ENCODE measurements around the gene SEC14L3. TPM values are rescaled to one million over a fixed set of nuclear protein-coding genes. Genes with fewer than 3 reads are reported as not detected.

Gene SEC14L3
- total RNA-seq, 1 experiment from 2014 or later: not detected

- ChIA-PET POLR2A (no interaction called here), CTCF (no interaction called here)
- BruUV-seq (replicated peaks): no TSS peak
- Mint-ChIP-seq H3K27me3 (ENCODE audit: insufficient read depth, unreplicated experiment) (no peaks in the 10 kb centered on the region), H3K9me3 (ENCODE audit: unreplicated experiment) (no peaks in the 10 kb centered on the region), H3K27ac (ENCODE audit: unreplicated experiment) (no peak overlapping the region), H3K36me3 (ENCODE audit: insufficient read depth, unreplicated experiment) (no peaks in the 10 kb centered on the region), H3K4me1 (ENCODE audit: low read depth, unreplicated experiment) (peaks cover under 1% of the 10 kb centered on the region), H3K4me3 (ENCODE audit: unreplicated experiment) (no peak overlapping the region)
- TF ChIP-seq, protein P1, sequence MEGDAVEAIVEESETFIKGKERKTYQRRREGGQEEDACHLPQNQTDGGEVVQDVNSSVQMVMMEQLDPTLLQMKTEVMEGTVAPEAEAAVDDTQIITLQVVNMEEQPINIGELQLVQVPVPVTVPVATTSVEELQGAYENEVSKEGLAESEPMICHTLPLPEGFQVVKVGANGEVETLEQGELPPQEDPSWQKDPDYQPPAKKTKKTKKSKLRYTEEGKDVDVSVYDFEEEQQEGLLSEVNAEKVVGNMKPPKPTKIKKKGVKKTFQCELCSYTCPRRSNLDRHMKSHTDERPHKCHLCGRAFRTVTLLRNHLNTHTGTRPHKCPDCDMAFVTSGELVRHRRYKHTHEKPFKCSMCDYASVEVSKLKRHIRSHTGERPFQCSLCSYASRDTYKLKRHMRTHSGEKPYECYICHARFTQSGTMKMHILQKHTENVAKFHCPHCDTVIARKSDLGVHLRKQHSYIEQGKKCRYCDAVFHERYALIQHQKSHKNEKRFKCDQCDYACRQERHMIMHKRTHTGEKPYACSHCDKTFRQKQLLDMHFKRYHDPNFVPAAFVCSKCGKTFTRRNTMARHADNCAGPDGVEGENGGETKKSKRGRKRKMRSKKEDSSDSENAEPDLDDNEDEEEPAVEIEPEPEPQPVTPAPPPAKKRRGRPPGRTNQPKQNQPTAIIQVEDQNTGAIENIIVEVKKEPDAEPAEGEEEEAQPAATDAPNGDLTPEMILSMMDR (IDR thresholded peaks at IDR 0.05; ENCODE audit: insufficient read depth in 1 of 2, low read depth in 1 of 2, low read length in 1 of 2, severe bottlenecking in 1 of 2, unreplicated experiment in 1 of 2): no peak
- intact Hi-C loops (cut with micrococcal nuclease; ENCODE audit: unreplicated experiment): loop anchor here (10.0 kb wide), 1 partner anchor 314 kb away; no protein-coding TSS in a partner anchor
- Histone ChIP-seq H3K27me3 (replicated peaks; ENCODE audit: control insufficient read depth, insufficient read depth, low read length) (no peaks in the 10 kb centered on the region), H3K4me3 (ENCODE audit: low read depth, low read length) (no peak overlapping the region), H3K9me3 (no peaks in the 10 kb centered on the region), H3K4me1 (peaks cover 4% of the 10 kb centered on the region; the same call in 1 of the 2 replicates), H3K36me3 (ENCODE audit: control insufficient read depth, insufficient read depth, low read length) (no peaks in the 10 kb centered on the region)
- DNase-seq: no peak
Measured at GRCh38 chr22:30441088-30441487, 30.7 kb downstream of the SEC14L3 start.

DNA sequence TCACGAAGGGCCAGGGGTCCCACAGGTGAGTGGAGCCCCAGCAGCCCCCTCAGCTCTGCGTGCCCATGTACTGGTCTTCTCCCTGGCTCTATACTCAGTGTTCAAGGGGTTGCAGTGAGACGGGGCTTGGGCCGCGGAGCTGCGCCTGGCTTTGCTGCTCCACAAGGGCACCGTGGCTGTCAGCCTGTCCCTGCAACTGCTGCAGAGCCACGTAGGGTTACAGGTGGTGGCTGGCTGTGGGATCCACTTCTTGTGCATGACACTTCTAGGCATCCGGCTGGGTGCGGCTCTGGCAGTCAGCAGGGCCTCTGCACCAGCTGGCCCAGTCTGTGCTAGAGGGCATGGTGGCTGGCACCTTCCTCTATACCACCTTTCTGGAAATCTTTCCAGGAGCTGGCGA is 32.0 kb downstream of the SEC14L3 start:
- CTCF ChIA-PET: no interaction called here

GRCh38 chr22:30439226-30439625 is 32.6 kb downstream of the SEC14L3 start:
- Mint-ChIP-seq H3K4me3 (ENCODE audit: unreplicated experiment) (no peak overlapping the region), H3K9me3 (ENCODE audit: unreplicated experiment) (no peaks in the 10 kb centered on the region), H3K27ac (ENCODE audit: unreplicated experiment) (no peak overlapping the region), H3K27me3 (ENCODE audit: insufficient read depth, unreplicated experiment) (no peaks in the 10 kb centered on the region), H3K4me1 (ENCODE audit: low read depth, unreplicated experiment) (peaks cover 7% of the 10 kb centered on the region), H3K36me3 (ENCODE audit: insufficient read depth, unreplicated experiment) (no peaks in the 10 kb centered on the region)
- Histone ChIP-seq H3K27me3 (replicated peaks; ENCODE audit: control insufficient read depth, insufficient read depth, low read length) (no peaks in the 10 kb centered on the region), H3K36me3 (ENCODE audit: control insufficient read depth, insufficient read depth, low read length) (no peaks in the 10 kb centered on the region), H3K9me3 (0 out of 2 replicates have a peak, but pooled peaks cover 4% of the 10 kb centered on the region), H3K4me1 (peaks cover 6% of the 10 kb centered on the region), H3K4me3 (ENCODE audit: low read depth, low read length) (no peak overlapping the region)
- BruUV-seq (replicated peaks): no TSS peak
- DNase-seq: no peak
- POLR2A ChIA-PET: no interaction called here
- TF ChIP-seq, protein P1 (IDR thresholded peaks at IDR 0.05; ENCODE audit: insufficient read depth in 1 of 2, low read depth in 1 of 2, low read length in 1 of 2, severe bottlenecking in 1 of 2, unreplicated experiment in 1 of 2): no peak
- CTCF ChIA-PET: no interaction called here
- intact Hi-C loops (cut with micrococcal nuclease; ENCODE audit: unreplicated experiment): no loop called here

More for the DNA sequence above, 32.0 kb downstream of the SEC14L3 start:
- 0 out of 2 replicates have a peak, but pooled peaks cover 4% of the 10 kb centered on the region for H3K9me3 ChIP-seq
- BruUV-seq (replicated peaks): no TSS peak
- H3K4me3 ChIP-seq (ENCODE audit: low read depth, low read length): no peak overlapping the region
- H3K27me3 ChIP-seq (replicated peaks; ENCODE audit: control insufficient read depth, insufficient read depth, low read length): no peaks in the 10 kb centered on the region
- H3K4me1 ChIP-seq: peaks cover 6% of the 10 kb centered on the region
- Mint-ChIP-seq H3K27me3 (ENCODE audit: insufficient read depth, unreplicated experiment) (no peaks in the 10 kb centered on the region), H3K9me3 (ENCODE audit: unreplicated experiment) (no peaks in the 10 kb centered on the region), H3K27ac (ENCODE audit: unreplicated experiment) (no peak overlapping the region), H3K4me3 (ENCODE audit: unreplicated experiment) (no peak overlapping the region), H3K36me3 (ENCODE audit: insufficient read depth, unreplicated experiment) (no peaks in the 10 kb centered on the region), H3K4me1 (ENCODE audit: low read depth, unreplicated experiment) (peaks cover 7% of the 10 kb centered on the region)
- POLR2A ChIA-PET: no interaction called here
- TF ChIP-seq, protein P1 (IDR thresholded peaks at IDR 0.05; ENCODE audit: insufficient read depth in 1 of 2, low read depth in 1 of 2, low read length in 1 of 2, severe bottlenecking in 1 of 2, unreplicated experiment in 1 of 2): no peak
- no peak for DNase-seq
- intact Hi-C loops (cut with micrococcal nuclease; ENCODE audit: unreplicated experiment): loop anchor here (10.0 kb wide), 1 partner anchor 315 kb away; no protein-coding TSS in a partner anchor
- H3K36me3 ChIP-seq (ENCODE audit: control insufficient read depth, insufficient read depth, low read length): no peaks in the 10 kb centered on the region
